GM10248 (cell line): Measurements from ENCODE around the gene MZT1.
"Not testable (repeated sequence)": the region's sequence is repeated elsewhere in the genome, so short reads cannot be mapped to it uniquely, and the experiment has no call there.

Experiments
- CTCF ChIA-PET: fragments of 300-600 bp; sonication (Branson Sonifier 250); formaldehyde crosslinking; extraction: SDS; loops from one replicate; lab custom pipeline; 2021; ENCODE audit warnings: antibody characterized with exemption; lab: Yijun Ruan, JAX
- POLR2A ChIA-PET: fragments of 350-650 bp; sonication (Branson Sonifier 250); formaldehyde crosslinking; extraction: SDS; loops from one replicate; lab custom pipeline; 2020; ENCODE audit warnings: antibody characterized with exemption; lab: Yijun Ruan, JAX
- DNase-seq: peaks from one replicate; pipeline ENCODE4 v3.0.0; 2012; ENCODE audit errors: extremely low spot score
- TF ChIP-seq, protein P1 (sequence below): IDR thresholded peaks from 2 replicates; pipeline ENCODE4 v1.5.1; 2012; ENCODE audit warnings: mild to moderate bottlenecking, low read depth; ENCODE audit errors: extremely low read depth, missing control alignments, control extremely low read depth

MZT1 gene

DNA sequence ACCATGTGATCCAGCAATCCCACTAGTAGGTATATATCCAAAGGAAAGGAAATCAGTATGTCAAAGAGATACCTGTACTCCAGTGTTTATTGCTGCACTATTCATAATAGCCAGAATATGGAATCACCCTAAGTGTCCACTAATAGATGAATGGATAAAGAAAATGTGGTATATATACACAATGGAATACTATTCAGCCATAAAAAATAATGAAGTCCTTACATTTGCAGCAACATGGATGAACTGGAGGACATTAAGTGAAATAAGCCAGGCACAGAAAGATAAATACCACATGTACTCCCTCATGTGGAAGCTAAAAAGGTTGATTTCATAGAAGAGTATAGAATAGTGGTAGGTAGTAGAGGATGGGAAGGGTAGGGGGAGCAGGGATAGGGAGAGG, 23.8 kb upstream of the MZT1 start:
- TF ChIP-seq, protein P1, sequence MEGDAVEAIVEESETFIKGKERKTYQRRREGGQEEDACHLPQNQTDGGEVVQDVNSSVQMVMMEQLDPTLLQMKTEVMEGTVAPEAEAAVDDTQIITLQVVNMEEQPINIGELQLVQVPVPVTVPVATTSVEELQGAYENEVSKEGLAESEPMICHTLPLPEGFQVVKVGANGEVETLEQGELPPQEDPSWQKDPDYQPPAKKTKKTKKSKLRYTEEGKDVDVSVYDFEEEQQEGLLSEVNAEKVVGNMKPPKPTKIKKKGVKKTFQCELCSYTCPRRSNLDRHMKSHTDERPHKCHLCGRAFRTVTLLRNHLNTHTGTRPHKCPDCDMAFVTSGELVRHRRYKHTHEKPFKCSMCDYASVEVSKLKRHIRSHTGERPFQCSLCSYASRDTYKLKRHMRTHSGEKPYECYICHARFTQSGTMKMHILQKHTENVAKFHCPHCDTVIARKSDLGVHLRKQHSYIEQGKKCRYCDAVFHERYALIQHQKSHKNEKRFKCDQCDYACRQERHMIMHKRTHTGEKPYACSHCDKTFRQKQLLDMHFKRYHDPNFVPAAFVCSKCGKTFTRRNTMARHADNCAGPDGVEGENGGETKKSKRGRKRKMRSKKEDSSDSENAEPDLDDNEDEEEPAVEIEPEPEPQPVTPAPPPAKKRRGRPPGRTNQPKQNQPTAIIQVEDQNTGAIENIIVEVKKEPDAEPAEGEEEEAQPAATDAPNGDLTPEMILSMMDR, result no peak
- ChIA-PET POLR2A (no interaction called here), CTCF (interaction anchor here (1.2 to 1.7 kb wide), 2 partner anchors 17 to 23 kb away, joined by 4 to 7 read pairs; partner anchors contain the start of genes BORA and MZT1)
- DNase-seq, result no peak

DNA sequence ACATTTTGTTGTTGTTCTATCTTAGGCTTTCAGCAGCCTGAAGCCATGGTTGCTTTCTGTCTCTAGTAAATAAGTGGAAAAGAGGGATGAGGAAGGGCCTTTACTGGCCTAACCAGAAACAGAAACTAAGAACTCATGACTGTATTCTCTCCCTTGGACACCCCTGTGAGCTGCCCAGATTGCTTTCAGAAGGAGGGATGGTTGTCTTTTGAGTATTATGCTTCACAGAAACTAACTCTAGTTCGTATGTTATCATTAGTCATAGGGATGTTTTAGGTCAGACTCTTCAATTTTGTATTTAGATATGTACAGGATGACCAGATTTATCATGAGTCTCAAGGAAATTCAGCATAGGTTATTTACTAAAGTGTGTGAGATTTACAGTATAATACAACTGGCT, 17.8 kb upstream of the MZT1 start:
- ChIA-PET CTCF (interaction anchor here (1.9 to 2.6 kb wide), 2 partner anchors 11 to 14 kb away, joined by 6 to 13 read pairs; no protein-coding TSS in a partner anchor), POLR2A (interaction anchor here (0.6 kb wide), 1 partner anchor 12 kb away, joined by 7 read pairs; no protein-coding TSS in a partner anchor)
- DNase-seq, result no peak
- TF ChIP-seq, protein P1, result no peak

DNA sequence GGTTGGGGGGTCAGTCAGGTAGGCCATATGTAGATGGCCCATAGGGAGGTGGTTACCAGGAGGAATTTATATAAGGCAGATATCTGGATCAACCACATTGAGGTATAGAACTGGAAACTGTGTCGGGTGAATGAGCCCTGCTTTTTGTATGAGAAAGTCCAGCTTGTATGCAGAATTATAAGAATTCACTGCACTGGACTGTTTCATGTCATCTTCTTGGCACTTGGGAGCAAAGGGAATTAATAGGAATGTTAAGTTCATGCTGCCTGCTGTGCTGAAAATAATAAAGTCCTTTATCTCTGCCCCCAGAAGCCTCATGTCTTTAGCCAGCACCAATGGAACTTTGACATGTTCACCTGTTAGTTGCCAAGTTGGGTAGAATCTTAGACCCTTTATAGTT, 12.6 kb upstream of the MZT1 start:
- TF ChIP-seq, protein P1, result no peak
- DNase-seq, result no peak
- ChIA-PET CTCF (interaction anchor here (1.5 kb wide), 1 partner anchor 25 kb away, joined by 3 read pairs; no protein-coding TSS in a partner anchor), POLR2A (no interaction called here)

DNA sequence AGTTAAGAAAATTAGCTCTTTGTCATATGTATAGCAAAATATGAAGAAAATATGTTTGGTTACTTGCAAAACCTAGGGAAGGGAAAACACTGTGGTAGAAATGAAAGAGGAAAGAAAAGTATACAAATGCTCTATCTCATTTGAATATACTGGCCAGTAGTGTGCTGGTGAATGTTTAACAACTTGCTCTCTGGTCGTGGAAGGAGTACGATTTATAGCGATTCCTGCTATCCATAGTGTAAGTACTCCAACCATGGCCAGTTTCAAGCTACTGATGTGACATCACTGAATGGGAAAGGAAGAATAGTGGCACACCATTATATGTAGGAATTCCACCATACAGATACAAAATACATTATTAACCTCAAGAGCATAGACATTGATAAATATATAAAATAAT, 9.6 kb upstream of the MZT1 start:
- TF ChIP-seq, protein P1, result no peak
- ChIA-PET POLR2A (no interaction called here), CTCF (no interaction called here)
- no peak for DNase-seq

DNA sequence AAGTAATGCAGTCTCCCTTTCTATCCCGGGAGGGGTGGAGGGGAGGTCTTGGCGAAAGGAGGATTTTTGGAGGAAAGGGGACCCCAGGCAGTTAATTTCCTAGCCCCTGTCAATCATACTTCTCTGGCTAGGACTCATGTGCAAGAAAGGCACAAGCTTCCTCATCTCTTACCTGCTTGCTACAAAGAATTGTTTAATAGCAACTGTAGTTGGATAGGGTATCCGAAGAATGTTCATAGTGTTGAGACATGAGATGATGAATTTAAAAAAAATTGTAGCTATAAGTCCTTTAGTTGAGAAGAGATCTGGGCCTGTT, 819 bp upstream of the MZT1 start:
- POLR2A ChIA-PET, result no interaction called here
- DNase-seq, result no peak

DNA sequence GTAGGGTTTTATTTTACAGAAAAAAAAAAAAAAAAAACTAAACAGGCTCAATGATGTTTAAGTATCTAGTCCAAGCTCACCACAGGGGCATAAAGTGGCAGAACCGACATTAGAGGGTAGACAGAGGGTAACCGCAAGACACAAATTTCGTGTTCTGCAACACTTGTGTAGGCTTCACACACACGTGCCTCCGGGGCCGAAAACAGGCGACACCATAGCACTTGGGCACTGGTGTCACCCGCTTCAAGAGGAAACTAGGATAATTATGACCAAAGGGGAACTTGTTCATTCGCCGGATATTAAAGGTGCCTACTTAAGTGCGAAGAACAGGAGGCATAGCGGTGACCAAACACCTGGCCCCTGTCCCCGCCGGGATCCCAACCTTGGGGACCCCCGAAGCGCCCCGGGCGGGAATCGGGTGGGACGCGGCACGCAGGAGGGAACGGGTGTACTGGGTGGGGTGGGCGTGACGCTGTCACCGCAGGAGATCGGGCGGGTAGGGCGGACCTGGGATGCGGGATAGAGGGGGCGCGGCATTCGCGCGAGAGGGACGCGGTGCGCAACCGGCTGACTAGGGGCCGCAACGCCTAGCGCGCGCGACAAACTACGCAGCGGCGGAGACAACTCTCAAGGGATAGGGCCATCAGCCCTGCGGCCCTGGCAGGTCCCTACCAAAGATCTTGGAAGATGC, 558 bp downstream of the MZT1 start:
- ChIA-PET CTCF (no interaction called here), POLR2A (no interaction called here)
- TF ChIP-seq, protein P1, result no peak
- DNase-seq, result peak; percentile 21

More for the DNA sequence above, 819 bp upstream of the MZT1 start:
- CTCF ChIA-PET, result interaction anchor here (1.4 to 2.2 kb wide), 3 partner anchors 17 to 38 kb away, joined by 3 to 7 read pairs (median 3); no protein-coding TSS in a partner anchor
- TF ChIP-seq, protein P1, result no peak

DNA sequence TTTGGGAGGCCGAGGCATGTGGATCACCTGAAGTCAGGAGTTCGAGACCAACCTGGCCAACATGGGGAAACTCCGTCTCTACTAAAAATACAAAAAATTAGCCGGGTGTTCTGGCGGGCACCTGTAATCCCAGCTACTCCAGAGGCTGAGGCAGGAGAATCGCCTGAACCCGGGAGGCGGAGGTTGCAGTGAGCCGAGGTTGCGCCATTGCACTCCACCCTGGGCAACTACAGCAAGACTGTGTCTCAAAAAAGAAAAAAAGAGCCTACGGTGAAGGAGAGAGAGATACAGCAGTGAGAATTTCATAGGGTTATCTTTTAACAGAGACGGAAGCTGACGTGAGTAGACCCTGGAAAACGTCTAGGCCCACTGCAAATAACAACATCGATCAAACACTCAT, 1.2 kb downstream of the MZT1 start:
- CTCF ChIA-PET, DNase-seq, POLR2A ChIA-PET: not testable (repeated sequence)
